Measurements from ENCODE around the gene SMYD3. TPM values are rescaled to one million over a fixed set of nuclear protein-coding genes. Genes with fewer than 3 reads are reported as not detected.
"Not testable (repeated sequence)": the region's sequence is repeated elsewhere in the genome, so short reads cannot be mapped to it uniquely, and the experiment has no call there.

The SMYD3 gene
- total RNA-seq, 1 experiment from 2014 or later: 17.4 TPM

GRCh38 chr1:245946905-245947304 lies 560.2 kb downstream of the SMYD3 start:
- no peaks in the 10 kb centered on the region for H3K27me3 ChIP-seq (ENCODE audit: control insufficient read depth, insufficient read depth, low read length)
- DNase-seq (ENCODE audit: low read depth, low spot score) (no peak), ATAC-seq (no peak)
- intact Hi-C loops (cut with micrococcal nuclease; ENCODE audit: unreplicated experiment) (no loop called here), in situ Hi-C loops (cut with HindIII; ENCODE audit: low pct_unique_long_range_greater_than_20kb, low sequenced_read_pairs) (no loop called here)
- TF ChIP-seq POLR2AphosphoS5 (IDR thresholded peaks at IDR 0.05; ENCODE audit: low read depth, low read length): no peak
- TF ChIP-seq SIN3A (IDR thresholded peaks at IDR 0.05; ENCODE audit: borderline replicate concordance, insufficient read depth, low read depth, low read length): no peak
- TF ChIP-seq TCF7L2 (IDR thresholded peaks at IDR 0.05; ENCODE audit: low read depth, low read length): no peak
- no peak for TF ChIP-seq CTCF (IDR thresholded peaks at IDR 0.05)
- TF ChIP-seq REST (IDR thresholded peaks at IDR 0.05; ENCODE audit: insufficient read depth in 1 of 2, low read depth in 2 of 2, low read length in 1 of 2): no peak
- no peaks in the 10 kb centered on the region for H3K36me3 ChIP-seq (ENCODE audit: control insufficient read depth, insufficient read depth, low read length)
- no TSS peak for BruUV-seq (replicated peaks)
- no peak overlapping the region for H3K27ac ChIP-seq (ENCODE audit: low read length)
- no peak overlapping the region for H3K4me3 ChIP-seq (ENCODE audit: low read depth in 2 of 2, low read length in 2 of 2)
- no peaks in the 10 kb centered on the region for H3K4me1 ChIP-seq (ENCODE audit: control insufficient read depth, insufficient read depth, low read length)
- ChIA-PET CTCF (no interaction called here), POLR2A (no interaction called here)
- no peaks in the 10 kb centered on the region for H3K9me3 ChIP-seq (ENCODE audit: control insufficient read depth, insufficient read depth, low read depth, low read length)

- in situ Hi-C loops (cut with HindIII; ENCODE audit: low pct_unique_long_range_greater_than_20kb, low sequenced_read_pairs); H3K36me3 ChIP-seq (ENCODE audit: control insufficient read depth, insufficient read depth, low read length); H3K4me1 ChIP-seq (ENCODE audit: control insufficient read depth, insufficient read depth, low read length); ATAC-seq; H3K27me3 ChIP-seq (ENCODE audit: control insufficient read depth, insufficient read depth, low read length); H3K4me3 ChIP-seq (ENCODE audit: low read depth in 2 of 2, low read length in 2 of 2); DNase-seq (ENCODE audit: low read depth, low spot score); POLR2A ChIA-PET; H3K9me3 ChIP-seq (ENCODE audit: control insufficient read depth, insufficient read depth, low read depth, low read length); CTCF ChIA-PET; intact Hi-C loops (cut with micrococcal nuclease; ENCODE audit: unreplicated experiment); H3K27ac ChIP-seq (ENCODE audit: low read length); BruUV-seq (replicated peaks): not testable (repeated sequence)
Observed at GRCh38 chr1:245945136-245945535, 561.9 kb downstream of the SMYD3 start.

GRCh38 chr1:245942856-245943255 lies 564.2 kb downstream of the SMYD3 start:
- ATAC-seq (no peak), DNase-seq (ENCODE audit: low read depth, low spot score) (no peak)
- ChIA-PET POLR2A (no interaction called here), CTCF (no interaction called here)
- in situ Hi-C loops (cut with HindIII; ENCODE audit: low pct_unique_long_range_greater_than_20kb, low sequenced_read_pairs): no loop called here
- Histone ChIP-seq H3K4me1 (ENCODE audit: control insufficient read depth, insufficient read depth, low read length) (no peaks in the 10 kb centered on the region), H3K27ac (ENCODE audit: low read length) (no peak overlapping the region), H3K9me3 (ENCODE audit: control insufficient read depth, insufficient read depth, low read depth, low read length) (no peaks in the 10 kb centered on the region), H3K4me3 (ENCODE audit: low read depth in 2 of 2, low read length in 2 of 2) (no peak overlapping the region), H3K36me3 (ENCODE audit: control insufficient read depth, insufficient read depth, low read length) (no peaks in the 10 kb centered on the region), H3K27me3 (ENCODE audit: control insufficient read depth, insufficient read depth, low read length) (no peaks in the 10 kb centered on the region)
- no TSS peak for BruUV-seq (replicated peaks)
- intact Hi-C loops (cut with micrococcal nuclease; ENCODE audit: unreplicated experiment): no loop called here
- TF ChIP-seq TCF7L2 (IDR thresholded peaks at IDR 0.05; ENCODE audit: low read depth, low read length): no peak
- TF ChIP-seq POLR2AphosphoS5 (IDR thresholded peaks at IDR 0.05; ENCODE audit: low read depth, low read length): no peak
- TF ChIP-seq SIN3A (IDR thresholded peaks at IDR 0.05; ENCODE audit: borderline replicate concordance, insufficient read depth, low read depth, low read length): no peak
- no peak for TF ChIP-seq CTCF (IDR thresholded peaks at IDR 0.05)
- no peak for TF ChIP-seq REST (IDR thresholded peaks at IDR 0.05; ENCODE audit: insufficient read depth in 1 of 2, low read depth in 2 of 2, low read length in 1 of 2)

- H3K27me3 ChIP-seq (ENCODE audit: control insufficient read depth, insufficient read depth, low read length); H3K27ac ChIP-seq (ENCODE audit: low read length); in situ Hi-C loops (cut with HindIII; ENCODE audit: low pct_unique_long_range_greater_than_20kb, low sequenced_read_pairs); H3K9me3 ChIP-seq (ENCODE audit: control insufficient read depth, insufficient read depth, low read depth, low read length); CTCF ChIA-PET; H3K4me1 ChIP-seq (ENCODE audit: control insufficient read depth, insufficient read depth, low read length); BruUV-seq (replicated peaks); DNase-seq (ENCODE audit: low read depth, low spot score); ATAC-seq; intact Hi-C loops (cut with micrococcal nuclease; ENCODE audit: unreplicated experiment); H3K36me3 ChIP-seq (ENCODE audit: control insufficient read depth, insufficient read depth, low read length); POLR2A ChIA-PET; H3K4me3 ChIP-seq (ENCODE audit: low read depth in 2 of 2, low read length in 2 of 2): not testable (repeated sequence)
Observed at GRCh38 chr1:245941771-245942170, 565.3 kb downstream of the SMYD3 start.

Data from Panc1 (cell line).